Epithelial cell of esophagus (primary cell): ENCODE data around the gene PYM1.

Experiments used
- DNase-seq: peaks from one replicate; pipeline ENCODE4 v3.0.0; 2010; ENCODE audit warnings: low read depth
- H3K4me3 ChIP-seq: 2 replicates; pipeline ENCODE4 v1.5.1; 2011; ENCODE audit warnings: mild to moderate bottlenecking, low read length, control low read depth
- CTCF ChIP-seq: IDR thresholded peaks from 2 replicates; pipeline ENCODE4 v1.5.1; 2011; ENCODE audit warnings: low read depth, mild to moderate bottlenecking, low read length, control low read depth, inconsistent platforms; ENCODE audit not compliant: insufficient read depth; ENCODE audit errors: missing control alignments

PYM1 gene

GRCh38 chr12:55912908-55913307 lies 14.8 kb downstream of the PYM1 start:
- no peak for TF ChIP-seq CTCF
- no peak for DNase-seq
- H3K4me3 ChIP-seq: no peak overlapping the region

- H3K4me3 ChIP-seq: no peak overlapping the region
- DNase-seq: no peak
- no peak for TF ChIP-seq CTCF
Observed at GRCh38 chr12:55909513-55909884, 18.2 kb downstream of the PYM1 start.

GRCh38 chr12:55908726-55909512 lies 18.8 kb downstream of the PYM1 start:
- TF ChIP-seq CTCF: no peak
- no peak for DNase-seq
- no peak overlapping the region for H3K4me3 ChIP-seq

GRCh38 chr12:55906056-55906455 lies 21.6 kb downstream of the PYM1 start:
- DNase-seq: peak; percentile 68
- no peak for TF ChIP-seq CTCF
- no peak overlapping the region for H3K4me3 ChIP-seq

- no peak for DNase-seq
- no peak for TF ChIP-seq CTCF
- no peak overlapping the region for H3K4me3 ChIP-seq
Observed at GRCh38 chr12:55901881-55902490, 25.7 kb downstream of the PYM1 start.

- TF ChIP-seq CTCF: no peak
- no peak for DNase-seq
- H3K4me3 ChIP-seq: no peak overlapping the region
Observed at GRCh38 chr12:55899082-55899481, 28.6 kb downstream of the PYM1 start.

- no peak for DNase-seq
- no peak overlapping the region for H3K4me3 ChIP-seq
- TF ChIP-seq CTCF: no peak
Observed at GRCh38 chr12:55893723-55894122, 34.0 kb downstream of the PYM1 start.
